Measurements from ENCODE around the gene MTA2. TPM values are rescaled to one million over a fixed set of nuclear protein-coding genes. Genes with fewer than 3 reads are reported as not detected.

MTA2 gene
- total RNA-seq, 1 donor from 2014 or later = 157 TPM

- Mint-ChIP-seq H3K36me3 (ENCODE audit: low read depth, unreplicated experiment) (peaks cover 47% of the 10 kb centered on the region), H3K4me1 (ENCODE audit: unreplicated experiment) (peaks cover 28% of the 10 kb centered on the region), H3K4me3 (ENCODE audit: unreplicated experiment) (peak overlapping the region; percentile 78), H3K9me3 (ENCODE audit: unreplicated experiment) (no peaks in the 10 kb centered on the region), H3K27me3 (ENCODE audit: unreplicated experiment) (peaks cover 8% of the 10 kb centered on the region), H3K27ac (ENCODE audit: unreplicated experiment) (no peak overlapping the region)
- TF ChIP-seq, protein P1, sequence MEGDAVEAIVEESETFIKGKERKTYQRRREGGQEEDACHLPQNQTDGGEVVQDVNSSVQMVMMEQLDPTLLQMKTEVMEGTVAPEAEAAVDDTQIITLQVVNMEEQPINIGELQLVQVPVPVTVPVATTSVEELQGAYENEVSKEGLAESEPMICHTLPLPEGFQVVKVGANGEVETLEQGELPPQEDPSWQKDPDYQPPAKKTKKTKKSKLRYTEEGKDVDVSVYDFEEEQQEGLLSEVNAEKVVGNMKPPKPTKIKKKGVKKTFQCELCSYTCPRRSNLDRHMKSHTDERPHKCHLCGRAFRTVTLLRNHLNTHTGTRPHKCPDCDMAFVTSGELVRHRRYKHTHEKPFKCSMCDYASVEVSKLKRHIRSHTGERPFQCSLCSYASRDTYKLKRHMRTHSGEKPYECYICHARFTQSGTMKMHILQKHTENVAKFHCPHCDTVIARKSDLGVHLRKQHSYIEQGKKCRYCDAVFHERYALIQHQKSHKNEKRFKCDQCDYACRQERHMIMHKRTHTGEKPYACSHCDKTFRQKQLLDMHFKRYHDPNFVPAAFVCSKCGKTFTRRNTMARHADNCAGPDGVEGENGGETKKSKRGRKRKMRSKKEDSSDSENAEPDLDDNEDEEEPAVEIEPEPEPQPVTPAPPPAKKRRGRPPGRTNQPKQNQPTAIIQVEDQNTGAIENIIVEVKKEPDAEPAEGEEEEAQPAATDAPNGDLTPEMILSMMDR (IDR thresholded peaks at IDR 0.05; ENCODE audit: unreplicated experiment) = no peak
- peak; percentile 81 for DNase-seq (ENCODE audit: low spot score)
Measured at GRCh38 chr11:62593434-62594044, 8.1 kb downstream of the MTA2 start.

GRCh38 chr11:62592989-62593421 lies 8.7 kb downstream of the MTA2 start:
- peaks cover 41% of the 10 kb centered on the region for H3K36me3 Mint-ChIP-seq (ENCODE audit: low read depth, unreplicated experiment)
- peak overlapping the region; percentile 44 for H3K27ac Mint-ChIP-seq (ENCODE audit: unreplicated experiment)
- no peak for DNase-seq (ENCODE audit: low spot score)
- peaks cover 8% of the 10 kb centered on the region for H3K27me3 Mint-ChIP-seq (ENCODE audit: unreplicated experiment)
- H3K4me3 Mint-ChIP-seq (ENCODE audit: unreplicated experiment) = peak overlapping the region; percentile 90
- peaks cover 24% of the 10 kb centered on the region for H3K4me1 Mint-ChIP-seq (ENCODE audit: unreplicated experiment)
- TF ChIP-seq, protein P1 (IDR thresholded peaks at IDR 0.05; ENCODE audit: unreplicated experiment) = no peak
- no peaks in the 10 kb centered on the region for H3K9me3 Mint-ChIP-seq (ENCODE audit: unreplicated experiment)

- peaks cover 8% of the 10 kb centered on the region for H3K27me3 Mint-ChIP-seq (ENCODE audit: unreplicated experiment)
- TF ChIP-seq, protein P1 (IDR thresholded peaks at IDR 0.05; ENCODE audit: unreplicated experiment) = no peak
- no peaks in the 10 kb centered on the region for H3K9me3 Mint-ChIP-seq (ENCODE audit: unreplicated experiment)
- H3K4me3 Mint-ChIP-seq (ENCODE audit: unreplicated experiment) = peak overlapping the region; percentile 90
- peak overlapping the region; percentile 97 for H3K27ac Mint-ChIP-seq (ENCODE audit: unreplicated experiment)
- H3K4me1 Mint-ChIP-seq (ENCODE audit: unreplicated experiment) = peaks cover 24% of the 10 kb centered on the region
- no peak for DNase-seq (ENCODE audit: low spot score)
- H3K36me3 Mint-ChIP-seq (ENCODE audit: low read depth, unreplicated experiment) = peaks cover 35% of the 10 kb centered on the region
Measured at GRCh38 chr11:62592146-62592815, 9.4 kb downstream of the MTA2 start.

DNA sequence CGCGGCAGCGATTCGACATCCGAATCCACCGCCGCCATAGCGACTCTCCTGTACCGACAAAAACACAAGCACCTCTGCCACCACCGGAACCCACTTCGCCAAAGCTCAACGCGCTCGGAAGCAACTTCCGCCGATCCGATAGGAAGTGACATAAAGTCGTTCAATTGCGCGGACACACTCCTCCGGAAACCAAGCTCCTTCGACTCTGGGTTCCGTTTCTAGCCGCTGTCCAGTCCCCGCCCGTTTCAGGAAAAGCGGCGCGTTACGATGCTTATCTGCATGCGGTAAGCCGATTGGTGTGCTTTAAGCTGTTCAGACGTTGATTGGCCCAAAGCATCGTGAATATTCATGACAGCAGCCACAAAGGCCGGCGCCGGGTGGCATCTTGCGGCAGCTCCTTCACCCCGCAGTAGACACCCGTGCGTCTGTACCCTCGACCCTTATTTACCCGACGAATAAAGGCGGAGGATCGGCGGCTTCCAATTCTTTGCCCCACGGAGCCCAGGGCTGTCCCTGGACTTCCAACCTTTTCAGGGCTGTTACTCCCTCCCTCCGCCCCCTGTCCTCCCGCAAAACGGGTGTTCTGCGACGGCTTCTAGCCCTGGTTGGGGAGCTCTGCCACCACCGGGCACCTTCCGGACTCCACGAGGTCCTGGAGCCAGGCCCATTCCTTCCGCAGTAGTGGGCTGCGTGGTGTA lies 10.1 kb downstream of the MTA2 start, which contains the start of gene TUT1:
Gene TUT1 (minus strand): TSS at position 76 of the 698 bp plus-strand sequence. CDS start 38 bp downstream, at position 38.
- H3K4me3 Mint-ChIP-seq (ENCODE audit: unreplicated experiment) = peak within 1 kb of the TSS; percentile 90
- H3K4me1 Mint-ChIP-seq (ENCODE audit: unreplicated experiment) = peaks cover 24% of the 10 kb centered on the region
- H3K27ac Mint-ChIP-seq (ENCODE audit: unreplicated experiment) = peak within 1 kb of the TSS; percentile 97
- DNase-seq (ENCODE audit: low spot score) = peak; percentile 90
- peaks cover 8% of the 10 kb centered on the region for H3K27me3 Mint-ChIP-seq (ENCODE audit: unreplicated experiment)
- TF ChIP-seq, protein P1 (IDR thresholded peaks at IDR 0.05; ENCODE audit: unreplicated experiment) = no peak
- no peaks in the 10 kb centered on the region for H3K9me3 Mint-ChIP-seq (ENCODE audit: unreplicated experiment)
- H3K36me3 Mint-ChIP-seq (ENCODE audit: low read depth, unreplicated experiment) = peaks cover 31% of the 10 kb centered on the region

All from endothelial cell (in vitro differentiated cells).